SU-DHL-6 (cell line): ENCODE data around the gene KCNA3.

Experiments
- H2AFZ ChIP-seq: fragments of 200-600 bp; sonication (generic); 2 replicates; pipeline ENCODE4 v1.6.1; 2014; ENCODE audit warnings: low read depth, mild to moderate bottlenecking, moderate library complexity, mixed read lengths, antibody characterized with exemption, low read length; ENCODE audit not compliant: severe bottlenecking
- H3F3A ChIP-seq: fragments of 200-600 bp; shearing (Covaris generic); 2 replicates; pipeline ENCODE4 v1.6.0; 2016; ENCODE audit warnings: antibody characterized with exemption, mild to moderate bottlenecking; ENCODE audit not compliant: insufficient read depth
- H3K27ac ChIP-seq: fragments of 200-600 bp; sonication (generic); 2 replicates; pipeline ENCODE4 v1.5.1; 2016; ENCODE audit warnings: low read depth, mild to moderate bottlenecking, low read length, moderate library complexity, mixed read lengths
- H3K27me3 ChIP-seq: fragments of 200-600 bp; sonication (generic), shearing (Covaris generic); 2 replicates; pipeline ENCODE4 v1.6.0; 2014; ENCODE audit warnings: mild to moderate bottlenecking, low read length
- H3K36me3 ChIP-seq: fragments of 200-600 bp; sonication (generic); 2 replicates; pipeline ENCODE4 v1.6.1; 2014; ENCODE audit warnings: mild to moderate bottlenecking, low read length, mixed read lengths
- H3K4me2 ChIP-seq: fragments of 300-600, 200-600 bp; shearing (Covaris generic), sonication (generic); 2 replicates; pipeline ENCODE4 v1.6.0; 2014; ENCODE audit warnings: low read length, low read depth, mild to moderate bottlenecking; ENCODE audit not compliant: poor library complexity, severe bottlenecking
- H3K4me3 ChIP-seq: fragments of 200-600 bp; sonication (generic); 2 replicates; pipeline ENCODE4 v1.5.1; 2014; ENCODE audit warnings: antibody characterized with exemption, low read length, mild to moderate bottlenecking, mixed read lengths; ENCODE audit not compliant: insufficient read depth, poor library complexity, severe bottlenecking
- H3K79me2 ChIP-seq: fragments of 200-600 bp; sonication (generic); 2 replicates; pipeline ENCODE4 v1.6.1; 2014; ENCODE audit warnings: mild to moderate bottlenecking, low read length, moderate library complexity; ENCODE audit not compliant: insufficient read depth
- H3K9ac ChIP-seq: fragments of 200-600 bp; sonication (generic); 2 replicates; pipeline ENCODE4 v1.7.0; 2014; ENCODE audit warnings: mild to moderate bottlenecking, low read length
- H3K9me2 ChIP-seq: fragments of 200-600 bp; sonication (generic); replicated peaks from 2 replicates; pipeline ENCODE4 v1.6.1; 2014; ENCODE audit warnings: low read length; ENCODE audit not compliant: insufficient read depth
- H3K9me3 ChIP-seq: fragments of 200-600 bp; sonication (generic); 2 replicates; pipeline ENCODE4 v1.6.1; 2014; ENCODE audit warnings: low read length, mixed read lengths; ENCODE audit not compliant: insufficient read depth
- H4K20me1 ChIP-seq: fragments of 200-600 bp; sonication (generic); 2 replicates; pipeline ENCODE4 v1.6.1; 2014; ENCODE audit warnings: low read depth, mild to moderate bottlenecking, antibody characterized with exemption, low read length, moderate library complexity, mixed read lengths
- CTCF ChIP-seq: fragments of 200-600 bp; sonication (generic); IDR thresholded peaks from one replicate; pipeline ENCODE4 v1.5.1; 2017; ENCODE audit warnings: antibody characterized with exemption, mild to moderate bottlenecking, low read length, moderate library complexity; ENCODE audit not compliant: insufficient read depth, poor library complexity, severe bottlenecking
- EZH2phosphoT487 ChIP-seq: fragments of 200-600 bp; sonication (generic), shearing (Covaris generic); conservative IDR thresholded peaks from 2 replicates; pipeline ENCODE4 v1.6.1; 2018; ENCODE audit warnings: mild to moderate bottlenecking, antibody characterized with exemption, low read length, moderate library complexity, mixed read lengths

Gene KCNA3

GRCh38 chr1:110680036-110680735, 5.4 kb upstream of the KCNA3 start:
- H3K79me2 ChIP-seq, result no peaks in the 10 kb centered on the region
- H4K20me1 ChIP-seq, result no peaks in the 10 kb centered on the region
- TF ChIP-seq CTCF (no peak), EZH2phosphoT487 (no peak)
- H2AFZ ChIP-seq, result no peak overlapping the region
- H3K9ac ChIP-seq, result no peak overlapping the region
- no peak overlapping the region for H3K4me2 ChIP-seq
- H3K36me3 ChIP-seq, result no peaks in the 10 kb centered on the region
- no peak overlapping the region for H3K4me3 ChIP-seq
- H3K27me3 ChIP-seq, result no peaks in the 10 kb centered on the region
- no peaks in the 10 kb centered on the region for H3K9me2 ChIP-seq
- H3F3A ChIP-seq, result no peaks in the 10 kb centered on the region
- H3K9me3 ChIP-seq, result no peaks in the 10 kb centered on the region
- no peak overlapping the region for H3K27ac ChIP-seq

- H3K36me3 ChIP-seq, result no peaks in the 10 kb centered on the region
- no peaks in the 10 kb centered on the region for H3K79me2 ChIP-seq
- no peak overlapping the region for H3K27ac ChIP-seq
- 0 out of 2 replicates have a peak, but pooled peaks cover under 1% of the 10 kb centered on the region for H3F3A ChIP-seq
- H3K27me3 ChIP-seq, result no peaks in the 10 kb centered on the region
- no peak overlapping the region for H3K4me3 ChIP-seq
- no peak for TF ChIP-seq EZH2phosphoT487
- no peak for TF ChIP-seq CTCF
- no peaks in the 10 kb centered on the region for H3K9me3 ChIP-seq
- H2AFZ ChIP-seq, result no peak overlapping the region
- H3K9me2 ChIP-seq, result no peaks in the 10 kb centered on the region
- H4K20me1 ChIP-seq, result no peaks in the 10 kb centered on the region
- no peak overlapping the region for H3K4me2 ChIP-seq
- H3K9ac ChIP-seq, result no peak overlapping the region
These were observed 2.8 kb upstream of the KCNA3 start for GRCh38 chr1:110677526-110677925.

GRCh38 chr1:110676970-110677369, 2.2 kb upstream of the KCNA3 start:
- H3F3A ChIP-seq, result 0 out of 2 replicates have a peak, but pooled peaks cover 4% of the 10 kb centered on the region
- H3K36me3 ChIP-seq, result no peaks in the 10 kb centered on the region
- H3K9me2 ChIP-seq, result no peaks in the 10 kb centered on the region
- H3K27ac ChIP-seq, result no peak overlapping the region
- no peaks in the 10 kb centered on the region for H3K79me2 ChIP-seq
- no peaks in the 10 kb centered on the region for H4K20me1 ChIP-seq
- no peak overlapping the region for H2AFZ ChIP-seq
- H3K4me2 ChIP-seq, result no peak overlapping the region
- H3K4me3 ChIP-seq, result no peak overlapping the region
- no peaks in the 10 kb centered on the region for H3K9me3 ChIP-seq
- no peak overlapping the region for H3K9ac ChIP-seq
- no peaks in the 10 kb centered on the region for H3K27me3 ChIP-seq
- TF ChIP-seq EZH2phosphoT487 (no peak), CTCF (no peak)
